Neural cell (in vitro differentiated cells): Measurements from ENCODE around the gene ADARB1. TPM values are rescaled to one million over a fixed set of nuclear protein-coding genes. Genes with fewer than 3 reads are reported as not detected.

Experiments
- H2AFZ ChIP-seq: fragments of 200-600, 300-800 bp; sonication (generic), shearing (Covaris generic); 2 replicates; pipeline ENCODE4 v1.6.0; 2014; ENCODE audit warnings: low read depth, mild to moderate bottlenecking, antibody characterized with exemption, low read length, moderate library complexity
- H3F3A ChIP-seq: fragments of 200-600 bp; shearing (Covaris generic); 2 replicates; pipeline ENCODE4 v1.6.1; 2016; ENCODE audit warnings: mild to moderate bottlenecking, moderate library complexity, mixed read lengths, antibody characterized with exemption, low read length; ENCODE audit not compliant: insufficient read depth, poor library complexity, severe bottlenecking
- H3K27ac ChIP-seq: fragments of 200-600, 300-800 bp; sonication (generic), shearing (Covaris generic); 2 replicates; pipeline ENCODE4 v1.5.1; 2014; ENCODE audit warnings: mild to moderate bottlenecking, low read length, moderate library complexity
- H3K27me3 ChIP-seq: fragments of 300-800, 200-600 bp; sonication (generic), shearing (Covaris generic); 2 replicates; pipeline ENCODE4 v1.6.0; 2014; ENCODE audit warnings: mild to moderate bottlenecking, low read depth, low read length, moderate library complexity; ENCODE audit not compliant: insufficient read depth
- H3K36me3 ChIP-seq: fragments of 300-800, 200-600 bp; sonication (generic), shearing (Covaris generic); 2 replicates; pipeline ENCODE4 v1.5.1; 2014; ENCODE audit warnings: mild to moderate bottlenecking, antibody characterized with exemption, low read length, moderate library complexity; ENCODE audit not compliant: insufficient read depth
- H3K4me2 ChIP-seq: fragments of 300-800, 200-600 bp; sonication (generic), shearing (Covaris generic); 2 replicates; pipeline ENCODE4 v1.6.0; 2014; ENCODE audit warnings: mild to moderate bottlenecking, low read length
- H3K4me3 ChIP-seq: fragments of 300-800, 200-600 bp; sonication (generic), shearing (Covaris generic); 2 replicates; pipeline ENCODE4 v1.5.1; 2014; ENCODE audit warnings: mild to moderate bottlenecking, low read length, moderate library complexity
- H3K79me2 ChIP-seq: fragments of 200-600 bp; shearing (Covaris generic); replicated peaks from 2 replicates; pipeline ENCODE4 v1.6.0; 2014; ENCODE audit warnings: mild to moderate bottlenecking, low read length, moderate library complexity; ENCODE audit not compliant: insufficient read depth
- H3K9ac ChIP-seq: fragments of 300-800, 200-600 bp; sonication (generic), shearing (Covaris generic); 2 replicates; pipeline ENCODE4 v1.6.1; 2016; ENCODE audit warnings: mild to moderate bottlenecking, low read length, mixed read lengths
- H3K9me2 ChIP-seq: fragments of 200-600 bp; shearing (Covaris generic); 2 replicates; pipeline ENCODE4 v1.6.1; 2016; ENCODE audit warnings: mild to moderate bottlenecking, low read length, mixed read lengths; ENCODE audit not compliant: insufficient read depth
- H3K9me3 ChIP-seq: fragments of 200-600, 300-800 bp; sonication (generic), shearing (Covaris generic); 2 replicates; pipeline ENCODE4 v1.6.1; 2016; ENCODE audit warnings: mild to moderate bottlenecking, mixed run types, low read length, moderate library complexity, mixed read lengths
- H4K20me1 ChIP-seq: fragments of 200-600 bp; shearing (Covaris generic); 2 replicates; pipeline ENCODE4 v1.6.1; 2016; ENCODE audit warnings: mild to moderate bottlenecking, mixed run types; ENCODE audit not compliant: insufficient read depth
- CTCF ChIP-seq: fragments of 450-650 bp; IDR thresholded peaks from 2 replicates; pipeline ENCODE4 v1.5.1; 2014; ENCODE audit warnings: antibody characterized with exemption, mild to moderate bottlenecking, moderate library complexity; ENCODE audit not compliant: poor library complexity, severe bottlenecking
- EP300 ChIP-seq: fragments of 450-650 bp; conservative IDR thresholded peaks from 2 replicates; pipeline ENCODE4 v1.6.1; 2014; ENCODE audit warnings: antibody characterized with exemption, mild to moderate bottlenecking, moderate library complexity; ENCODE audit not compliant: poor library complexity, severe bottlenecking
- EZH2 ChIP-seq: fragments of 200-600, 300-800 bp; shearing (Covaris generic), sonication (generic); IDR thresholded peaks from 2 replicates; pipeline ENCODE4 v1.6.1; 2014; ENCODE audit warnings: antibody characterized with exemption, low read length, borderline replicate concordance, mild to moderate bottlenecking; ENCODE audit not compliant: insufficient read depth, poor library complexity, severe bottlenecking
- MXI1 ChIP-seq: fragments of 450-650 bp; conservative IDR thresholded peaks from 2 replicates; pipeline ENCODE4 v1.6.1; 2014; ENCODE audit warnings: antibody characterized with exemption, mild to moderate bottlenecking; ENCODE audit not compliant: poor library complexity, severe bottlenecking
- POLR2AphosphoS5 ChIP-seq: IDR thresholded peaks from 2 replicates; pipeline ENCODE4 v1.6.1; 2012
- RAD21 ChIP-seq: fragments of 450-650 bp; conservative IDR thresholded peaks from 2 replicates; pipeline ENCODE4 v1.6.1; 2014; ENCODE audit warnings: antibody characterized with exemption, mild to moderate bottlenecking, moderate library complexity
- REST ChIP-seq: IDR thresholded peaks from 2 replicates; pipeline ENCODE4 v1.6.1; 2012; ENCODE audit warnings: borderline replicate concordance
- SMC3 ChIP-seq: fragments of 450-650 bp; conservative IDR thresholded peaks from 2 replicates; pipeline ENCODE4 v1.6.1; 2014; ENCODE audit warnings: antibody characterized with exemption, mild to moderate bottlenecking, moderate library complexity; ENCODE audit not compliant: poor library complexity
- TAF1 ChIP-seq: IDR thresholded peaks from 2 replicates; pipeline ENCODE4 v1.6.1; 2012; ENCODE audit warnings: low read depth
- polyA plus RNA-seq: library from polyadenylated mRNA; depleted of rRNA; stranded (reverse); fragments of >200 nt; gene quantifications from 2 replicates; pipeline ENCODE4 v1.2.3, GENCODE V29; 2014

The ADARB1 gene
- polyA plus RNA-seq, 1 donor from 2014 or later = 8.9 TPM

GRCh38 chr21:45082736-45083135 lies 8.4 kb downstream of the ADARB1 start (continued):
- TF ChIP-seq EP300 (no peak), RAD21 (no peak)

- Histone ChIP-seq H3K9me3 (no peaks in the 10 kb centered on the region), H3K27ac (no peak overlapping the region), H3K36me3 (no peaks in the 10 kb centered on the region), H3K4me3 (no peak overlapping the region), H4K20me1 (no peaks in the 10 kb centered on the region), H3K9me2 (no peaks in the 10 kb centered on the region), H3K9ac (no peak overlapping the region), H3K27me3 (no peaks in the 10 kb centered on the region), H3K79me2 (no peaks in the 10 kb centered on the region), H3K4me2 (no peak overlapping the region), H3F3A (no peaks in the 10 kb centered on the region), H2AFZ (no peak overlapping the region)
- no peak for TF ChIP-seq TAF1
- TF ChIP-seq EP300 = no peak
- TF ChIP-seq MXI1 = no peak
- TF ChIP-seq EZH2 = no peak
- no peak for TF ChIP-seq RAD21
- TF ChIP-seq SMC3 = no peak
- no peak for TF ChIP-seq REST
- no peak for TF ChIP-seq CTCF
- TF ChIP-seq POLR2AphosphoS5 = no peak
Measured at GRCh38 chr21:45084121-45084520, 9.7 kb downstream of the ADARB1 start.

DNA sequence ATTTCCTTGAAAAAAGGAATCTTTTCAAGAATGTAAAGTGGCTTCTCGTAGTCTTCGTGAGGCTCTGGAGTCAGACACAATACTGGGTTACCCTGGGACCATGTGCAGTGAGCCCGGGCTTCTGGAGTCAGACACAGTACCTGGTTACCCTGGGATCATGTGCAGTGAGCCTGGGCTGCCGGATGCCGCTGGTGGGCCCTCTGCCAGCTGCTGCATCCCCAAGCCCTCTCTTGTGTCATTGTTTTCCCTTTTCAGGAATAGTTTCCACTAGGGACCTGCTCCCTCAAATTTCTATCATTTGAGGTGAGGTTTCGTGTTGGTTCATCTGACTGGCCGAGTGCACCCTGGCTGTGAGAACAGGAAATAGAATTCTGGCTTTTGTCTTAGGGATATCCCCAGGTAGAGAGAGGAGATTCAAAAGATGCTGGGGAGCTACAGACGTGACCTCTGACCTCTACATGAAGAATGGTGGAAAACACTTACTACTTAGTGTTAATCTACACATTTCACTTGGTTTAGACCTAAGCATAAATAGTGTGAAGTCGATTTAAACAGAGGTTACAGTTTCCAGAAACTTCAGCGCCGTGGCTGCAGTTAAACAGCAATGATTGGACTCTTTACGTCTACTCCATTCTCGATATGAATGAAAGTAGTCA lies 10.6 kb downstream of the ADARB1 start:
- Histone ChIP-seq H3K27me3 (no peaks in the 10 kb centered on the region), H3K36me3 (no peaks in the 10 kb centered on the region), H3F3A (no peaks in the 10 kb centered on the region), H3K9me2 (no peaks in the 10 kb centered on the region), H2AFZ (no peak overlapping the region), H3K27ac (no peak overlapping the region), H4K20me1 (no peaks in the 10 kb centered on the region), H3K9me3 (no peaks in the 10 kb centered on the region), H3K79me2 (no peaks in the 10 kb centered on the region), H3K4me2 (no peak overlapping the region), H3K4me3 (no peak overlapping the region), H3K9ac (no peak overlapping the region)
- TF ChIP-seq SMC3 = no peak
- TF ChIP-seq TAF1 = no peak
- TF ChIP-seq CTCF = no peak
- no peak for TF ChIP-seq EZH2
- TF ChIP-seq RAD21 = no peak
